ENCODE data around the gene CKAP5. TPM values are rescaled to one million over a fixed set of nuclear protein-coding genes. Genes with fewer than 3 reads are reported as not detected.

CKAP5 gene
- total RNA-seq, 1 experiment from 2014 or later: 176 TPM

DNA sequence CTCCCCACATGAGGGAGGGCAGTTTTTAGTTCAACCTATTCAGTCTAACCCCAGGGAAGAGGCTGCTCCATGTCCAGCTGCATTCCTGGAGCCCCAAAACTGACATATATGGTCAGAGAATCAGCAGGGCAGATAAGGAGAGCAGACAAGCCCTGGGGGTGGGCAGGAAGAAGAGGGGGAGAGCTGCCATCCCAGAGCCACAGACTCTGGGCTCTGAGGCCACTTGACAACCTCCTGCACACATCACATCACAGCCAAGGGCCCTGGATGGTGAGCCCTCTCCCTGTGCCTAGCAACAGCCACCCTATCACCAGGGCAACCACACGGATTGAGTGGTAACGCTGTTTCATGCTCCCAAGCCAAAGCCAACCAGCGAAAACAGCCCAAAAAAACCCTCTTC lies 148.8 kb downstream of the CKAP5 start:
- no peak for DNase-seq
- Histone ChIP-seq H3K36me3 (peaks cover 4% of the 10 kb centered on the region; the same call in 1 of the 2 replicates), H3K9me3 (replicated peaks) (no peaks in the 10 kb centered on the region), H3K4me1 (no peaks in the 10 kb centered on the region), H3K4me3 (no peak overlapping the region), H3K27me3 (no peaks in the 10 kb centered on the region), H3K27ac (no peak overlapping the region)

DNA sequence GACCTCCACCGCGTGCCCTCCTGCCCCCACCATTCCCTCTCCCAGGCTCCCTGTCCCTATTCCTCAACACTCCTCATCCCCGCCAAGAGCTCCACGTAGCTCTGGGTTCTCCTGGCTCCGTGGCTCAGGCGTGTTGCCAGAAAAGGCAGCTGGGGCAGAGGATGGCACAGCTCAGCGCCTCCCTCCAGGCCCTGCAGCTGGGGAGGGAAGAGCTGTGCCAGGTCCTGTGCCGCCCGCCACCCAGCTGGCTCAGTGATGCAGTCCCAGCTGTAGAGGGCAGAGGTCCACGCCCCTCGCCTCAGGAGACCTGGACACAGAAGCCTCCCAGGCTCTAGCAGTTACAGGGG lies 149.9 kb downstream of the CKAP5 start:
- H3K27me3 ChIP-seq: no peaks in the 10 kb centered on the region
- H3K4me3 ChIP-seq: no peak overlapping the region
- no peak overlapping the region for H3K27ac ChIP-seq
- peaks cover 6% of the 10 kb centered on the region; the same call in 1 of the 2 replicates for H3K36me3 ChIP-seq
- no peaks in the 10 kb centered on the region for H3K9me3 ChIP-seq (replicated peaks)
- H3K4me1 ChIP-seq: no peaks in the 10 kb centered on the region
- DNase-seq: no peak

DNA sequence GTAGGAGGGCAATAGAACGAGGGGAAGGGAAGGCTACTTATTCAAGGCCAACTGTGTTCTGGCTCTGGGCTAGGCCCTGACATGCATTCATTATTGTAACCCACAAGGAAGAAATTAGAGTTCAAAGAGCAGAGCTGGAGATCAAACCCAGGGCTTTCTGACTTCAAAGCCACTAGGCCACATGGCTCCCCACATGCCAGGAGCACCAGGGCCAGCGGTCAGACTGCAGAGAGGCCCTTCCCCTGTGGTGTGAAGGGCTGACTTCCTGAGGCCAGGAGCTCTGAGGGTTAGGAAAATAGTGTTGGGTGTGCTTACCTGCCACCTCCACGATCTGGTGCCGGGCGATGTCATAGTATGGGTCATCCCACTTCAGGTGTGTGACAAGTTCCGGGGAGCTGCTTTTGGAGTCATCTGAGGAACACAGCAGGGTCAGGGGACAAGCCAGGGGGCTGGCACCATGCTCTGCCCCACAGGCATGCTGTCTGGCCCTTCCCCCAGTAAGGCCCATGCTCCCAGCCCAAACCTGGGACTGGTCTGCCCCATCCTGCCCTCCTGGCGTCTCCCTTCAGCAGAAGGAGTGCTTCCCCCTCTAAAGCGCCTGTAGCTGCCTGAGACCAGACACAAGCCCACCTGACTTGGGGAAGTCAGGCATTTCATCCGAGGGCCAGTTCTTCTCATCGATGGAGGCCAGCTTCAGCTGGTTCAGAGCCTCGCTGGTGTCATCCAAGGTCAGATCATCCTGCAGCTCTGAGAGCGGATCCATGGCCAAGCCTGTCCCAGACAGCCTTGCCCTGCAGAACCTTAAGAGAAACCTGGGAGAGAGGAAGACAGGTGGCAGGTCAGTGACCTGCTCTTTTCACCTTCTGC lies 150.5 kb downstream of the CKAP5 start:
- no peak for DNase-seq
- no peaks in the 10 kb centered on the region for H3K27me3 ChIP-seq
- H3K4me1 ChIP-seq: no peaks in the 10 kb centered on the region
- H3K27ac ChIP-seq: no peak overlapping the region
- H3K36me3 ChIP-seq: peaks cover 6% of the 10 kb centered on the region; the same call in 1 of the 2 replicates
- no peak overlapping the region for H3K4me3 ChIP-seq
- no peaks in the 10 kb centered on the region for H3K9me3 ChIP-seq (replicated peaks)

DNA sequence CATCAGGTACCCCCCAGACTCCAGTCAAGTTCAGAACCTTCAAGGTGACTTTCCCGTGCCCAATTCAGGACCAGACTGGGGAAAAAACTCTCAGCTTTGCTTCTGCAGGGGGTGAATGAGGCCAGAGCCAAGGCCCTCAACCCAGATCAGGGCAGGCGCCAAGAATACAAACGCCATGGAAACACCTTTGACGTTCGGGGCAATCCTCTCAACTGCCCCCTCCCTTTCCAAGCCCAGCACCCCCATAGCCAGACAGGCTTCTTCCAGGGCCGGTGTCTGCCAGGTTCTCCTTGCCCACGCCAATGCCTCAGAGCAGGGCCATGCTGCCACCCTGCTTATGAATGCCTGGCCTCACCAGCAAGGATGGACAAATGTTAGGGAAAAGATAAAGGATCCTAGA lies 151.5 kb downstream of the CKAP5 start:
- Histone ChIP-seq H3K27me3 (no peaks in the 10 kb centered on the region), H3K4me3 (no peak overlapping the region), H3K4me1 (no peaks in the 10 kb centered on the region), H3K27ac (no peak overlapping the region), H3K36me3 (peaks cover 6% of the 10 kb centered on the region; the same call in 1 of the 2 replicates), H3K9me3 (replicated peaks) (no peaks in the 10 kb centered on the region)
- no peak for DNase-seq

DNA sequence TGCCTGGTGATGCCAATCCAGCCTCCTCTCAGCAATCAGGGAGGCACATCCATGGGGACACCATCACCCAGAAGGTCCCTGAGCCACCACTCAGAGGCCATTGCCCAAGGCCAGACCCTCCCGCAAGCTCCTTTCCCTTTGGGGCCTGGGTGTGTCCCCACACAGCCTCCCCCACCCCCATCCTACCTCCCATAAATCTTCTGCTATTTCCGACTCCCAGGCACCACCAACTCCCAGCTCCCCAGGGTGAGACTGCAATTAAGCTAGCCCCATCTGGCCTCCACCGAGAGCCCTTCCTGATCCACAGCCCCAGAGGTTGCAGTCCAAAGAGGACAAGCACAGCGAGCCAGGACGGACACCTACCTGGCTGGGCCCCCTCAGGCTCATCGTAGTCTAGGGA lies 152.0 kb downstream of the CKAP5 start:
- H3K9me3 ChIP-seq (replicated peaks): no peaks in the 10 kb centered on the region
- H3K36me3 ChIP-seq: peaks cover 6% of the 10 kb centered on the region; the same call in 1 of the 2 replicates
- DNase-seq: no peak
- H3K4me1 ChIP-seq: no peaks in the 10 kb centered on the region
- H3K4me3 ChIP-seq: no peak overlapping the region
- H3K27ac ChIP-seq: no peak overlapping the region
- no peaks in the 10 kb centered on the region for H3K27me3 ChIP-seq

DNA sequence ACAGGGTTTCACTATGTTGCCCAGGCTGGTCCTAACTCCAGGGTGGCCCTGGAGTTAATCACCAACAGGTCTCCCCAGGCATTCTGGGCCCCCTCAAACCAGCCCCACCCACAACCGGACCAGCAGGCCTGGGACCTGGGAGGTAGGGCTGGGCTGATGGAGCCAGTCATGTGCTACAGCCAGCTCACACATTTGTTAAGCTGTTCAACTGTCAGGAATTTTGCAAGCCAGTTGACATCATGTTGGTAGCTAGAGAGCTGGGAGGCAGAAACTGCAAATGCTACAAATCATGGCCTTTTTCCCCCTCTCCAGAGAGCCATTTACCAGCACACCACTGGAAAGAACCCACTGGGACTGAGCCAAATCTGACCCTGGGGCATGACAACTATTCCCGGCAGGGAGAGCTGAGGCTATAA lies 152.5 kb downstream of the CKAP5 start:
- DNase-seq: no peak
- Histone ChIP-seq H3K4me3 (no peak overlapping the region), H3K27me3 (no peaks in the 10 kb centered on the region), H3K9me3 (replicated peaks) (no peaks in the 10 kb centered on the region), H3K36me3 (peaks cover 6% of the 10 kb centered on the region; the same call in 1 of the 2 replicates), H3K27ac (no peak overlapping the region), H3K4me1 (no peaks in the 10 kb centered on the region)

Other genes starting within 250 kb of the CKAP5 start
- gene HARBI1, start 229.1 kb downstream of the CKAP5 start, total RNA-seq (2014; rRNA removed; shearing (Covaris generic)): 8.4 and 9.3 TPM in 2 replicates
- 77.4 and 83.6 TPM in 2 replicates for gene ATG13, start 228.7 kb downstream of the CKAP5 start, total RNA-seq (2014; rRNA removed; shearing (Covaris generic))
- gene ARHGAP1, start 145.7 kb downstream of the CKAP5 start, total RNA-seq (2014; rRNA removed; shearing (Covaris generic)): 21.7 and 21.8 TPM in 2 replicates
- 8.5 and 8.7 TPM in 2 replicates for gene ZNF408, start 145.2 kb downstream of the CKAP5 start, total RNA-seq (2014; rRNA removed; shearing (Covaris generic))
- 0.06 and 0.15 TPM in 2 replicates for gene F2, start 127.1 kb downstream of the CKAP5 start, total RNA-seq (2014; rRNA removed; shearing (Covaris generic))
- gene LRP4, start 72.3 kb upstream of the CKAP5 start, total RNA-seq (2014; rRNA removed; shearing (Covaris generic)): 6.6 and 6.8 TPM in 2 replicates
- gene CSTPP1, start 90.5 kb upstream of the CKAP5 start, total RNA-seq (2014; rRNA removed; shearing (Covaris generic)): 22.3 and 24.5 TPM in 2 replicates